Glomerular visceral epithelial cell (primary cell): ENCODE data around the gene TMA16.

Source experiments
- DNase-seq: peaks from one replicate; pipeline ENCODE4 v3.0.0-alpha.2; 2016; ENCODE audit errors: extremely low spot score

The TMA16 gene

GRCh38 chr4:163563592-163563991 is 69.1 kb downstream of the TMA16 start:
- DNase-seq, result no peak

- no peak for DNase-seq
Measured at GRCh38 chr4:163564221-163564720, 69.8 kb downstream of the TMA16 start.

GRCh38 chr4:163565226-163566135 is 71.0 kb downstream of the TMA16 start:
- DNase-seq, result no peak

- DNase-seq, result no peak
Measured at GRCh38 chr4:163566257-163566796, 71.8 kb downstream of the TMA16 start.

GRCh38 chr4:163568843-163569242 is 74.4 kb downstream of the TMA16 start:
- DNase-seq, result no peak
